IMR-90 (cell line): ENCODE data around the gene MFGE8.

ENCODE experiments used
- CHD1 ChIP-seq: IDR thresholded peaks from 2 replicates; pipeline ENCODE4 v1.6.1; 2012; ENCODE audit warnings: low read depth, low read length, improper control_type of control experiment
- ELK1 ChIP-seq: fragments of 150-350 bp; IDR thresholded peaks from 2 replicates; pipeline ENCODE4 v1.6.1; 2016; ENCODE audit warnings: low read depth, mild to moderate bottlenecking, low read length, moderate library complexity, borderline replicate concordance
- MAFK ChIP-seq: IDR thresholded peaks from 2 replicates; pipeline ENCODE4 v1.6.1; 2012; ENCODE audit warnings: low read depth, low read length, improper control_type of control experiment
- MAZ ChIP-seq: IDR thresholded peaks from 2 replicates; pipeline ENCODE4 v1.6.1; 2012; ENCODE audit warnings: low read depth, mild to moderate bottlenecking, low read length, improper control_type of control experiment, moderate library complexity, borderline replicate concordance
- MXI1 ChIP-seq: IDR thresholded peaks from 2 replicates; pipeline ENCODE4 v1.6.1; 2012; ENCODE audit warnings: low read depth, mild to moderate bottlenecking, low read length, moderate library complexity, borderline replicate concordance
- NFE2L2 ChIP-seq: fragments of 150-350 bp; IDR thresholded peaks from 2 replicates; pipeline ENCODE4 v1.6.1; 2016; ENCODE audit warnings: low read depth, mild to moderate bottlenecking, low read length
- POLR2A ChIP-seq: IDR thresholded peaks from 2 replicates; pipeline ENCODE4 v1.6.1; 2012; ENCODE audit warnings: mild to moderate bottlenecking, low read depth, low read length
- RAD21 ChIP-seq: IDR thresholded peaks from 2 replicates; pipeline ENCODE4 v1.6.1; 2012; ENCODE audit warnings: low read length, improper control_type of control experiment
- TF ChIP-seq, protein P1 (sequence below): conservative IDR thresholded peaks from 2 replicates; pipeline ENCODE4 v1.5.1; 2012; ENCODE audit warnings: mild to moderate bottlenecking, low read depth, low read length, improper control_type of control experiment
- TF ChIP-seq, protein P2 (sequence below): fragments of 150-350 bp; IDR thresholded peaks from 2 replicates; pipeline ENCODE4 v1.6.1; 2017; ENCODE audit warnings: mild to moderate bottlenecking, antibody characterized with exemption, low read length, low read depth

GRCh38 chr15:88917760-88918159 is 4.6 kb upstream of the MFGE8 start:
- TF ChIP-seq, protein P1, sequence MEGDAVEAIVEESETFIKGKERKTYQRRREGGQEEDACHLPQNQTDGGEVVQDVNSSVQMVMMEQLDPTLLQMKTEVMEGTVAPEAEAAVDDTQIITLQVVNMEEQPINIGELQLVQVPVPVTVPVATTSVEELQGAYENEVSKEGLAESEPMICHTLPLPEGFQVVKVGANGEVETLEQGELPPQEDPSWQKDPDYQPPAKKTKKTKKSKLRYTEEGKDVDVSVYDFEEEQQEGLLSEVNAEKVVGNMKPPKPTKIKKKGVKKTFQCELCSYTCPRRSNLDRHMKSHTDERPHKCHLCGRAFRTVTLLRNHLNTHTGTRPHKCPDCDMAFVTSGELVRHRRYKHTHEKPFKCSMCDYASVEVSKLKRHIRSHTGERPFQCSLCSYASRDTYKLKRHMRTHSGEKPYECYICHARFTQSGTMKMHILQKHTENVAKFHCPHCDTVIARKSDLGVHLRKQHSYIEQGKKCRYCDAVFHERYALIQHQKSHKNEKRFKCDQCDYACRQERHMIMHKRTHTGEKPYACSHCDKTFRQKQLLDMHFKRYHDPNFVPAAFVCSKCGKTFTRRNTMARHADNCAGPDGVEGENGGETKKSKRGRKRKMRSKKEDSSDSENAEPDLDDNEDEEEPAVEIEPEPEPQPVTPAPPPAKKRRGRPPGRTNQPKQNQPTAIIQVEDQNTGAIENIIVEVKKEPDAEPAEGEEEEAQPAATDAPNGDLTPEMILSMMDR = no peak
- TF ChIP-seq MAFK (no peak), RAD21 (no peak), CHD1 (no peak), POLR2A (no peak), NFE2L2 (no peak), MAZ (no peak), ELK1 (no peak), MXI1 (no peak)
- TF ChIP-seq, protein P2, sequence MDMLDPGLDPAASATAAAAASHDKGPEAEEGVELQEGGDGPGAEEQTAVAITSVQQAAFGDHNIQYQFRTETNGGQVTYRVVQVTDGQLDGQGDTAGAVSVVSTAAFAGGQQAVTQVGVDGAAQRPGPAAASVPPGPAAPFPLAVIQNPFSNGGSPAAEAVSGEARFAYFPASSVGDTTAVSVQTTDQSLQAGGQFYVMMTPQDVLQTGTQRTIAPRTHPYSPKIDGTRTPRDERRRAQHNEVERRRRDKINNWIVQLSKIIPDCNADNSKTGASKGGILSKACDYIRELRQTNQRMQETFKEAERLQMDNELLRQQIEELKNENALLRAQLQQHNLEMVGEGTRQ = no peak
